ENCODE data around the gene OLFM1. TPM values are rescaled to one million over a fixed set of nuclear protein-coding genes. Genes with fewer than 3 reads are reported as not detected.

The OLFM1 gene
- total RNA-seq, result 2.4 and 6.3 TPM in 2 replicates
- polyA plus RNA-seq, result 3.8 and 4.0 TPM in 2 replicates

- TF ChIP-seq CTCF (IDR thresholded peaks at IDR 0.05; ENCODE audit: low read depth, low read length), result peak; percentile 69
- H3K27me3 ChIP-seq, result peaks cover 39% of the 10 kb centered on the region
- no peaks in the 10 kb centered on the region for H3K36me3 ChIP-seq
- DNase-seq (ENCODE audit: low read depth in 1 of 2, low spot score in 1 of 2), result peak; percentile 74
- H3K9me3 ChIP-seq (ENCODE audit: low read depth), result no peaks in the 10 kb centered on the region
- no peak within 1 kb of the TSS for H3K27ac ChIP-seq
- H3K4me3 ChIP-seq, result peak within 1 kb of the TSS; percentile 20
- no peaks in the 10 kb centered on the region for H3K4me1 ChIP-seq (ENCODE audit: low read depth)
These were observed at the start of gene OLFM1 for GRCh38 chr9:135087489-135087792. TSS of gene OLFM1 (plus strand) at chr9:135087668. CDS start at chr9:135087990, 322 bp downstream.

- H3K9me3 ChIP-seq (ENCODE audit: low read depth), result no peaks in the 10 kb centered on the region
- DNase-seq (ENCODE audit: low read depth in 1 of 2, low spot score in 1 of 2), result no peak
- no peak for TF ChIP-seq CTCF (IDR thresholded peaks at IDR 0.05; ENCODE audit: low read depth, low read length)
- no peak overlapping the region for H3K27ac ChIP-seq
- no peaks in the 10 kb centered on the region for H3K36me3 ChIP-seq
- H3K27me3 ChIP-seq, result peaks cover 5% of the 10 kb centered on the region
- H3K4me3 ChIP-seq, result no peak overlapping the region
- H3K4me1 ChIP-seq (ENCODE audit: low read depth), result no peaks in the 10 kb centered on the region
These were observed 49.1 kb upstream of the OLFM1 start for GRCh38 chr9:135038331-135038730.

- no peak for TF ChIP-seq CTCF (IDR thresholded peaks at IDR 0.05; ENCODE audit: low read depth, low read length)
- peaks cover 5% of the 10 kb centered on the region for H3K27me3 ChIP-seq
- H3K4me3 ChIP-seq, result no peak overlapping the region
- DNase-seq (ENCODE audit: low read depth in 1 of 2, low spot score in 1 of 2), result no peak
- H3K27ac ChIP-seq, result no peak overlapping the region
- no peaks in the 10 kb centered on the region for H3K4me1 ChIP-seq (ENCODE audit: low read depth)
- no peaks in the 10 kb centered on the region for H3K9me3 ChIP-seq (ENCODE audit: low read depth)
- no peaks in the 10 kb centered on the region for H3K36me3 ChIP-seq
These were observed 48.6 kb upstream of the OLFM1 start for GRCh38 chr9:135038826-135039225.

GRCh38 chr9:135039266-135039870 is 48.1 kb upstream of the OLFM1 start:
- no peak for DNase-seq (ENCODE audit: low read depth in 1 of 2, low spot score in 1 of 2)
- Histone ChIP-seq H3K4me3 (no peak overlapping the region), H3K36me3 (no peaks in the 10 kb centered on the region), H3K9me3 (ENCODE audit: low read depth) (no peaks in the 10 kb centered on the region), H3K27ac (no peak overlapping the region), H3K4me1 (ENCODE audit: low read depth) (no peaks in the 10 kb centered on the region), H3K27me3 (peaks cover 5% of the 10 kb centered on the region)
- TF ChIP-seq CTCF (IDR thresholded peaks at IDR 0.05; ENCODE audit: low read depth, low read length), result no peak

GRCh38 chr9:135039916-135040645 is 47.4 kb upstream of the OLFM1 start:
- no peak for TF ChIP-seq CTCF (IDR thresholded peaks at IDR 0.05; ENCODE audit: low read depth, low read length)
- H3K27ac ChIP-seq, result no peak overlapping the region
- no peak overlapping the region for H3K4me3 ChIP-seq
- H3K4me1 ChIP-seq (ENCODE audit: low read depth), result no peaks in the 10 kb centered on the region
- H3K27me3 ChIP-seq, result peaks cover 5% of the 10 kb centered on the region
- H3K9me3 ChIP-seq (ENCODE audit: low read depth), result no peaks in the 10 kb centered on the region
- DNase-seq (ENCODE audit: low read depth in 1 of 2, low spot score in 1 of 2), result no peak
- H3K36me3 ChIP-seq, result no peaks in the 10 kb centered on the region

Data from cardiac muscle cell (in vitro differentiated cells and primary cell).